ENCODE results near the gene PTPRD.

DNA sequence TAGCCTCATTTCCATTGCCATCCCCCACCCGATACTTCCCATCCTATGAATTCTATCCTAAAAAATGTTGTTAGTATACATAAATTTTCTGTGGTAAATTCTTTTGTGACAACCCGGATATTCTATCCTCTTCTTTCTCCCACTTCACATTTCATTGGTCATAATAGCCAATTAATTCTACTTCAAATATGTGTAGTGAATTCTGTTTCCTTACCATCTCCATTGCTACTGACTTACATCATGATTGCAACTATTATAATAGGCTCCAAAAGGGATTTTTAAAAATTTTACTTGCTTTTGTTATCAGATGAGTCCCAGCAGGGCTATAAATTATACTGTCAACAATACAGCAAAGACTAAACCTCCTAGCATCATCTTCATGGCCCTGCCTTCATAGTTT, 1326.8 kb downstream of the PTPRD start:
- TF ChIP-seq EZH2 (IDR thresholded peaks at IDR 0.05): no peak
- TF ChIP-seq POLR2AphosphoS5 (IDR thresholded peaks at IDR 0.05; ENCODE audit: borderline replicate concordance, low read depth, low read length): no peak
- TF ChIP-seq FOXP2 (optimal IDR thresholded peaks at IDR 0.05; ENCODE audit: control extremely low read depth, extremely low read length, insufficient read depth): no peak
